ENCODE results near the gene KRT81.
A peak's percentile ranks its signal among the peaks of the same experiment; 100 is the strongest.

KRT81 gene

DNA sequence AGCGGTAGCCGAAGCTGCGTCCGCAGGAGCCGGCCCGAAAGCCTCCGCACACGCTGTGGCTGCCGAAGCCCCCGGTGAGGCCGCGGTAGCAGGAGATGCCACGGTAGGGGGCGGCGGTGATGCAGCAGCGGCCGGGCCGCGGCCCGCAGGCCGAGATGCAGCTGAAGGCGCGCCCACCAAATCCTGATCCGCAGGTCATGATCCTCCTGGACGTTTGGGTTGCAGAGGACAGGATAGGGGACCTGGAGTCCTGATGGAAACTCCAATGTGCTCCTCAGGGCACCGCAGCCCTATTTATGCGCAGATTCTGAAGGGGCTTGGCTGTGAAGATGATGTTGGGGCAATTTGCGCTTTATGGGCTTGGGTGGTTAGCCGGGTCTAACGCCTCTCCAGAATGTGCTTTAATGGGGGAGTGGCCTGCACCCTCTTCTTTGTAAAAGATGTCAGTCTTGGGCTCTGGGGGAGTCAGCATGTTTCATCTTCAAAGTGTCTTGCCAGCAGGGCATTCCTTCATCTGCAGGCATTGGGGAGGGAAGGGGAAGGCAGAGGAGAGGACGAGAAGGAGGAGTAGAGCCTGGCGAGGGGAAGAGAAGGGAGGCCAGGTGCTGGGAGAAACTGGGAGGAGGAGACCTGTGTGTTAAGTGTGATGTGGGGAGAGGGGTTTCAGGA lies at the start of gene KRT81:
KRT81 (minus strand) TSS at position 268 of the 669 bp plus-strand sequence; CDS start at position 199, 69 bp downstream.
- no peak for DNase-seq (ENCODE audit: low read depth)

DNA sequence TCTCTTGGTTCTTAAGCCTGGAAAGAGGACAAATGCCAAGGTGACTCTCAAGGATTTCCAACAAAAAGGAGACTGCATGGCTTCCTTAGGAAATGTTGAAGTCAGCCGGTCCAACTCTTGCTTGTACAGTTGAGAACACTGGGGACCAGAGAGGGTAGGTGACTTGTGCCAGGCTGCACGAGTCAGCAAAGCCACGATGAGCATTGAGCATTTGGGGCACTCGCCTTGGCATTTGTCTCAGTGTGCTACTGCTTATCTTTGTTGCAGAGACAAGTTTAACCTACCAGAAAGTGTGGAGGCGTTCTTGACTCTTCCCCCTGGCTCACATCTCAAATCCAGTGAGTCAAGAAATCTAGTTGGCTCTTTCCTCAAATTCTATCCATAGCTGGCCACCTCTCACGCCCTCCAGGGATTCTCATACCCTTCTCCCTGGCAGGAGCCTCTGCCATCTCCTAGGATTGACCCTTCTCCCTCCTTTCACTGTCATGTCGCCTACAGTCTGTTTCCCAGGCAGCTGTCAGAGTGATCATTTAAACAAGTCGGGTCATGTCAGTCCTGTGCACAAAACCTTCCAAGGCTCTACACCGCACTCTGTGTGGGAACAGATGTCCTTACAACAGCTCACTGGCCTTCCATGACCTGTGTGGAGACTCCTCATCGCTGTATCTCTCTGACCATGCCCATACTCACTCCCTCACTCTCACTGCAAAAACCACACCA lies 47.1 kb upstream of the KRT81 start:
- no peak for DNase-seq (ENCODE audit: low read depth)

DNA sequence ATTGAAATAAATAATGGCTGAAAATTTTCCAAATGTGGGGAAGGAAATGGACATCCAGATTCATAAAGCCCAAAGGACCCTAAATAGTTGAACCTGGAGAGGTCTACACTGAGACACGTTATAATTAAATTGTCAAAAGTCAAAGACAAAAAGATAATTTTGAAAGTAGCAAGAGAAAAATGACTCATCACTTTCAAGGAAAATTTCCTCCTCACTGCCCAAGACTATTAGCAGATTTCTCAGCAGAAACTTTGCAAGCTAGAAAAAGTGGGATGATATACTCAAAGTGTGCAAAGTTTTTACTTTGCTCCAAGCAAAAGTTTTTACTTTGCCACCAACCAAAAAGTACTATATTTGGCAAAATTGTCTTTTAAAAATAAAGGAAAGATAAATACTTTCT lies 45.7 kb upstream of the KRT81 start:
- DNase-seq (ENCODE audit: low read depth), result no peak

DNA sequence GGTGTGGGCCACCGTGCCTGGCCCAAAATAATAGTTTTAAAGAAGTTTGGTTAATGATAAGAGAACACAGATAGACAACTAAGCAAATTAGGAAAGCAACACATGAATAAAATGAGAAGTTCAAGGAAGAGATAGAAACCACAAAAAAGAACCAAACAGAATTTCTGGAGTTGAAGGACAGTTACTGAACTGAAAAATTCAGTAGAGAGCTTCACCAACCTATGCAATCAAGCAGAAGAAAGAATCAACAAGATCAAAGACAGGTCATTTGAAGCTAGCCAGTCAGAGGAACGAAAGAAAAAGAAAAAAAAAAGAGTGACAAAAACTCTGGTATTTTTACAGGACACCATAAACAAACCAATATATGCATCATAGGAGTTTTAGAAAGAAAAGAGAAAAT lies 45.3 kb upstream of the KRT81 start:
- no peak for DNase-seq (ENCODE audit: low read depth)

DNA sequence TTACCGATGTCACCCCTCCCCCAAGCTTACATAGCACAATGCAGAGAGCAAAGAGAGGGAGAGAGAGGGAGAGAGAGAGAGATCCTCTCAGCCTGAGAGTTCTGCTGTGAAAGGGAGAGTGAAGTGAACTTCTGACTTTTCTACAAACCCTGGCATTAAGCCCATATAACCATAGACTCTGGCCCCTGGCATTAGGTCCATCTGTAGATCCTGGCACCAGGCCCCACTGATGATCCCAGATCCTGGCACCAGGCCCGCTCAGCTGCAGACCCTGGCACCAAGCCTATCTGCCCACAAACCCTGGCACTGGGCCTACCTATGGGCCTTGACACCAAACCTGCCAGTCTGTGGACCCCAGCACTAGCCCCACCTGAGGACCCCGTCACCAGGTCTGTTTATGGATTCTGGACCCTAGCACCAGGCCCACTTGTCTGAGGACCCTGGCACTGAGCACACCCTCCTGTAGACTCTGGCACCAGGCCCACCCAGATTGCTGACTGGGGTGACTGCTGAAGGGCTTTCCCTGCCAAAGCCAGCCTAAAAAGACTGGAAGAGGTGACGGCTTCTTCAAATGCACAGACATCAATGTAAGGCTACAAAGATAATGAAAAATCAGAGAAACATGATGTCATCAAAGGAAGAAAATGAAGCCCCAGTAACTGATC lies 44.4 kb upstream of the KRT81 start:
- no peak for DNase-seq (ENCODE audit: low read depth)

DNA sequence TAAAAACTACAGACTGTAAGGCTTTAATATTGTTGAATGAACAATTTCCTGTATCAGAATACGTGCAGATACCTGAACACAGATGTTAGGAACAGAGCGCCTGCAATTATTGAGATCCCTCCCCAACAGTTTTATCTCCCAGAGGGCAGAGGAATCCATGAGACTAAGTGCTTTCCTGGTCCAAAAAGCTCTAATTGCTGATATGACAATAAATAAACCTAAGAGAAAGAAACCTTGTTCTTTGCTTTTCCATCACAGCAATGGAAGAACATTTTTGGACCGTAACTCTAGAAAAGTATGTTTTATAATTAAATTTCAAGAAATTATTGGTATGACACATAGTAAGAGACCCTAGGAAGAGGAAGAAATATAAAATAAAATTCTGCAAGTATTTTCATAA lies 42.9 kb upstream of the KRT81 start:
- DNase-seq (ENCODE audit: low read depth), result no peak

DNA sequence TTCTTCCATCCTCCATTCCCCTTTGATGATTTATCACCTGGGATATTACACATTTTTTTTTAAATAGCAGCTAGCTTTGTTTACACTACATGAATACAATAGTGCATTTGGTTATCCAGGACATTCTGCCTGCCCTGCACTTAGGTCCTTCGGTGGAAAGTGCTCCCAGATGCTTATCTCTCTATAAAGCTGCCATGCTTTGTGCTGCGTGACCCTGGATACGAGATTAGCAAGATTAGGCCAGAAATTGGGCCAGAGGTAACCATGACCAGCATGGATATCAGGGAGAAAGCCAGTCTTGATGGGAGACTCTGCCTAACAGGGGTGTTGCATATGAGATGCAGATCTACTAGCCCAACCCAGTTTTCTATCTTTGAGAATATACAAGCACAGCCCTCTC lies 42.0 kb upstream of the KRT81 start:
- no peak for DNase-seq (ENCODE audit: low read depth)

DNA sequence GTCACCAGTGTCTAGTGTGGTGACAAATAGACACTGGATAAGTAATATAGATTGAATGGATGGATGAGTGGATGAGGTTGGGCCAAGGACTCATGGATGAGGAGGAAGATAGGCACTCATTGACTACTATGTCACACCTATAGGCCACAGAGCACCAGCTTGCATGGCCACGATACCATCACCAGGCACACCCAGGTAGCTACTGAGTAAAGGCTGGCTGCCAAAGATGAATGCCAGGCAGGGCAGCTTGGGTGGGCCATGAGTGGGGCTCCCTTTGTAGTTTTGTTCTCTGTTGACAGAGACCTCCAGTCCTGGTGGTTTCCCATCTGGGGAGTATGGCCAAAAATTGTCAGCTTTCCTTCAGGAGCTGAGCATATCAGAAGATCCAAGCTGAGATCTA lies 41.0 kb upstream of the KRT81 start:
- DNase-seq (ENCODE audit: low read depth), result no peak

DNA sequence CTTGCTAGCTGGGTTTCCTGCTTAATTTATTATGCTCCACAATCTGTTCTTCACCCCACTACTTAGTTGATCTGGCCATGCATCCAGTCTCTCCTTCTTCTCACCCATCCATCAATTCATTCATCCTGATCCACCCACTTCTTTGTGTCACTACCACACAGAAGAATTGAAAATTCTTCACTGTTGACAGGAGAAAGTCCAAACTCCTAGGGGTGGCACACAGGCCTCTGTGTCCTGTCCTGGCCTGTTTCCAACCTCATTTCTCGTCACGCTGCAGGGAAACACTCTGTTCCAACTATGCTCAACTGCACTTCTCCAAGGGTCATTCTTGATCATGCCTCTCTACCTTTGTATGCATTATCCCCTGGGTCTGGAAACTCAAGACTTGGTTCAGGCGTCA lies 40.5 kb upstream of the KRT81 start:
- no peak for DNase-seq (ENCODE audit: low read depth)

DNA sequence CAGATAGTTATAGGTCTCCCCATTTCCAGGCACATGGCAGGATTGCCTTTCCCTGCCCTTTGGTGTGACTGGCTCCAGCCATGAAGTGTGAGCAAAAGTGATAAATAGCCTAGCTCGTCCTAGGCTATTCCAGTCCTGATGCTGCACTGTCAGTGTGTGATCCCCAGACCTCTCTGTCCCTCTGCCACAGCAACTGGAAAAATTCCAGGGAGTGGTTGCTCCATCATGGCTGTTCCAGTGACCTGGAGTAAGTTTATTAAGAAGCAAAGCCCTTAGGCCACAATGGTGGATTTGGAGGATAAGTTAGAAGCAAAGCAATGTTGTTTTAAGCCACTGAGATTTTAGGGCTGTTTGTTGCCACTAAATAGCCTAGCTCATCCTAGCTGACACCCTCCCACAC lies 39.7 kb upstream of the KRT81 start:
- no peak for DNase-seq (ENCODE audit: low read depth)

DNA sequence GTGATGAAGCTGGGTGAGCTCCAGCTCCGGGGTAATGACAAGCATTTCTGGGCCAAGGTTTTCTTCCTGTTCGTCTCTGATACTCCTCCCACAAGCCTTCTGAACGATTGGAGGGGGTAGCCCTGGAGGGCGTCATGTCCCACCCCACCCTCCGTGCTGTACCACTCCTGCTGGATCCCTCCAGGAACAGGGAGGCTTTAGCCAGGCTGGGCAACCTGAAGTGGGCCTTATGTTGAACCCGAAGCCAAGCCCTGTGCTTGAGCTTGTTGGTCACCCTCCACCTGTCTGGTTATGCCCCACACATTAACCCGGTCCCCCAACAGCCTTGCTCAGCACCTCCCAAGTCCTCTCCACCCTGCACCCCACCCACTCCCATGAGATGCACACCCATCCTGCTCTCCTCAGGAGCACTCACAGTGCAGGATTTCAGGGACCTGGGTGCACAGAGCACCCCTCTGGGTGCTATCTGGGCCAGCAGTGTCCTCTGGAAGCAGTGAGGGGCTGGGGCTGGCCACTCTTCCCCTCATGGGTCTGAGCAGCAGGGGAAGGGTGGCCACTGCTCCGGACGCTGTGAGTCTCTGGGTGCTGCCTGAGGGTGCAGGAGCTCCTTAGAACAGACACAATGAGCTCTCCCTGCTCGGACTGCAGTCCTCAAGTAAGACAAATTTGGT lies 36.6 kb upstream of the KRT81 start:
- DNase-seq (ENCODE audit: low read depth), result no peak

DNA sequence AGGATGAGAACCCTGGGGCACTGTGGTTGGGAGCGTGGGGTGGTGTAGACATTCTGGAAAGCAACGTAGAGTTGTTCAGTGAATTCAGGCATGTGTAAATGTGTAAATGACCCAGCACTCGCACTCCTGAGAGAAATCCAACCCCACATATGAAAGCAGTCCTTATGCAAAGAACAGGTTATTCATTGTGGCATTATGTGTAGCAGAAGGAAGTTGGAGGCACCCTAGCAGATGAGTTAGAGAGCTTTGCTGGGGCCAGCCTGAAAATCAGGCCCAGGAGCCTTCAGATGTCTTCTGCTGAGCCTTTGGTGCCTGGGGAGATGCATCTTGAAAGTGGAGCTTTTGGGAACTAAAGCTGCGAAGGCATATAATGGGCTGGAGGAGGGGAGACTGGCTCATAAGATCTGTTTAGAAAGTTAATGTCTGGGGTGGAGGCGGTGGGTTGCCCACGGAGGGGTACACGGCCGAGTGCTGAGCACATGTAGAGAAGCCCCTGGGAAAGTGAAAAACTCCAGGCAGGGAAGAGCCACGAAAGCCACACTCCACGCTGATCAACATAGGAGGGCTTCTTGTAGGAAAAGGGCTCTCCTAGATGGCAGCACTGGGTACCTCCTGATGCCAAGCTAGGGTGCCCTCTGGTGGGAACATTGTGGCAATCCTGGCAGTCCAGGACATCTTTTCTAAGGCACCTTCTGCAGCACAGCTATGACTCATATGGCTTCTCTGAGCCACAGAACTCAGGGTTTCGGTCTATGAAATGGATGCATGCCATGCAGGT lies 35.9 kb upstream of the KRT81 start:
- DNase-seq (ENCODE audit: low read depth), result peak; percentile 59

DNA sequence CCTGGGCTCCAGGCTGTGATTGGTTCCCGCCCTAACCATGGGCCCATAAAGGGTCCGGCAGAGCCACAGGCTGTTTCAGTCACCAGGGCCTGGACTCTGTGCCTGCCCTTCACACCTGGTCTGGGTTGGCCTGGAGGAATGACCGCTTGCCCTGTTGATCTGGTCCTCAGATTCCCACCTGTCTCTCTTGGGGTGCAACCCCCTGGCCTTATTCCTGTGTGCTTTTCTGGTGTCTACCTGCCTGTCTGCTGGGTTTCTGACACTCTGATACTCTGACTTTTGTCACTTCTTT lies 32.8 kb upstream of the KRT81 start:
- DNase-seq (ENCODE audit: low read depth), result no peak

DNA sequence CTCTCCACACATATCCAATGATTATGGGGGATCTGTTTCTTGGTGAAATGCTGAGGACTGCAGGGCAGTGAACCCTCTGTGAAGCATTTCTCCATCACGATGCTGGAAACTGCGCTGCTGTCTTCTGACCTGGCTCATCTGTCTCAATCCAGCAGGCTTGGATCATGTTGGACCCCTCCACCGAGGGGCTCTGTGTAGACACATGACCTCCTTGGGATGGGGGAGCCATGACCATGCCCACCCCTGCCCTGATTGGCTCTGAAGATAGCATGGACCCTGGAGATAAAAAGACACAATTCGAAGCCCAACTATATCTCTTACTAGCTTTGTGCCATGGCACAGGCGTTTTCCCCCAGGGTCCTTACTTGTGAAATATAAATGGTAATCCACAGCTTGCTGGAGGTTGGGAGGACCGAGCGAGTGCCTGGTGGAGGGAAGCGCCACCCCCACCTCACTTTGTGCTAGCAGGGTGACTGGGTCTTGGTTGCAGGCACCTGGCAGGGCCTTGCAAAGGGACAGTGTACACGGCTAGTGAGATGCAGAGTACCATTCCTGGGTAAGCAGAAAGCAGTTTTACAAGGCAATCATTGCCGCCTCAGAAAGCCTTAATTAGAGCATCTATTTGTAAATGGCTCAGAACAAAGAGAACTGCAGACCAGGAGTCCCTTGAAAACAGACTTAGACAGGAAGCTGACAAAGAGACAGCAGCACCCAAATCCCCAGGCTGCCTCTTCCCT lies 32.2 kb upstream of the KRT81 start:
- DNase-seq (ENCODE audit: low read depth), result no peak

DNA sequence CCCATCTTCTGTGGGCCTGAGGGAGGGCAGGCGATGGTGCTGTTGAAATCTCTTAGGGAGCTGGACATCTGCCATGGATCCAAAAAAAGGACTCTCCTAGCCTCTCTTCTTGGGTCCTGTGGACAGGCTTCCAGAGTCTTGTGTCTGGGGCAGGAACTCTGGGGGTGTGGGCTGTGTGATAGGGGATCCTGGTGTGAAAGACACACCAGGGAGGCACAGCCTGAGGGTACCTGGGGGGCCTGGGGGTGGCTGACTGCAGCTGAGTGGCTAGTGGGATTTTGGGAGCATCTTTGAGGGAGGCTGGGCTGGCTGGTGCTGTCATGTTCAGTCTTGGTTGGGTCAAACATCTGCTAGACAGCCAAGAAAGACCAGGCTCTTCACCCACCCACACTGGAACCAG lies 31.7 kb upstream of the KRT81 start:
- DNase-seq (ENCODE audit: low read depth), result no peak

DNA sequence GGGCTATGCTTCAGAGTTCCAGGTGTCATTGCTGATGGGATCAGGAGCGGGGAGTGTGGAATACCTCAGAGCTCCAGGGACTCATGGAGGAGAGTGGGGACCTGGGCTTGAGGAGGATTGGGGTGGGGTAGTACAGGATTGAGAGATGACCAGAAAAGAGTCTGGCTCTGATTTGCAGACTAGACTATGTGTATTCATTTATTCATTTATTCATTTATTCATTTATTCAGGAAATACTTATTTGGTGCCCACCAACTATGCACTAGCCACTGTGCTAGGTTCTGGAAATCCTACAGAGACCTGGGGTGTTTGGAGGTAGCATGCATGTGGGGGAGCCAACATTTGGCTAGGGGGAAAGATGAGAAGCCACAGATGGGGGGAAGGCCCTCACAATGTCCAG lies 30.7 kb upstream of the KRT81 start:
- no peak for DNase-seq (ENCODE audit: low read depth)

DNA sequence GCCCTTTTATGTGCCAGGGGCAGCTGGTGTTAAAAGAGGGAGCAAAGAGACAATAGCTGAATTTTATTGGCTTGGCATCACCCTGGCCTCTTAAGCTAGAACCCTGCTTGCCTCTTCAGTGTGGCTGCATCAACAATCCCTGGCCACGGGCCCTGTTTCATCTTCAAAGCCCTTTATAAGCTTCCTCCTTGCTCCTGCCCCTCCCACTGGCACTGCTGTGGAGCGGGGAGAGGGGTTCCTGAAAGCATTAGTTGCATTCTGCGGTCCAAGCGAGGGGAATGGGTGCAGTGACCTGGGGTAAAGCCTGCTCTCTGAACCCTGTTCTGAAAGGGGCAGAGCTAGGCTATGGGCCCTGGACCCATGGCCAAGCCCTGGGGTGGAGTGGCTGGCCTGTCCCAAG lies 30.1 kb upstream of the KRT81 start:
- no peak for DNase-seq (ENCODE audit: low read depth)

DNA sequence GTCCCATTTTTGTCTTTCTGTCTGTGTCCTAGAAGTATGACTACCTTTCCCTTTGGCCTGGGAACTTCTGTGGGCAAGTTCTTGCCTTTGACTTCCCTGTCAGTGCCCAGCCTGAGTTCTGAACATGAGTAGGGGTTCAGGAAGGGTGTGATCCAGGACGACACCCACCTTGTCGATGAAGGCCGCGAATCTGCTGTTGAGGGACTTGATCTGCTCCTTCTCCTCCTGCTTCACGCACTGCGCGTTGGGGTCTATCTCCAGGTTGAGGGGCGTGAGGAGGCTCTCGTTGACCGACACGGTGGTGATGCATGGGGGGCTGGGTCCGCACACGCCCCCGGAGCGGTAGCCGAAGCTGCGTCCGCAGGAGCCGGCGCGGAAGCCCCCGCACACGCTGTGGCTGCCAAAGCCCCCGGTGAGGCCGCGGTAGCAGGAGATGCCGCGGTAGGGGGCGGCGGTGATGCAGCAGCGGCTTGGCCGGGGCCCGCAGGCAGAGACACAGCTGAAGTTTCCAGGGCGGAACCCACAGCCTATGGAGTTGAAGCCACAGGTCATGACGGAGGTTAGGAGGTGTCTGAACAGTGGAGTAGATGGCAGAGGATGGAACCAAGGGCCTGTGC lies 29.6 kb upstream of the KRT81 start, which contains the start of gene KRT83:
KRT83 (minus strand) TSS at position 615 of the 617 bp plus-strand sequence; CDS start at position 552, 63 bp downstream.
- no peak for DNase-seq (ENCODE audit: low read depth)

DNA sequence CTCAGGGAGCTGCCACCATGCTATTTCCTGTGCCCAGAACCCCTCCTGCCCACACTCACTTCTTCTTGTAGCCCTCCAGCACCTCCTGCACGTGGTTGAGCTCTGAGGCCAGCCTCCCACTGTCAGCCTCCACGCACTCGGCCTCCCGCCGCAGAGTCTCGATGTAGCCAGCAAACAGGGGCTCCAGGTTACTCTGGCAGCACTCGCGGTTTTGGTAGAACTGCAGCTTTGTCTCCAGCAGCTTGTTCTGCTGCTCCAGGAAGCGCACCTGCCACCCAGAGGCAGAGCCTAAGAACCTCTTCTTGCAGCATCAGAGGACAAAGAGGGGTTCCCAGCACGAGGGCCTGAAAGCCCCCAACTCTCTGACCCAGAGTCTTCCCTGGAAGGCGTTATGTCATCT lies 27.8 kb upstream of the KRT81 start:
- DNase-seq (ENCODE audit: low read depth), result no peak

DNA sequence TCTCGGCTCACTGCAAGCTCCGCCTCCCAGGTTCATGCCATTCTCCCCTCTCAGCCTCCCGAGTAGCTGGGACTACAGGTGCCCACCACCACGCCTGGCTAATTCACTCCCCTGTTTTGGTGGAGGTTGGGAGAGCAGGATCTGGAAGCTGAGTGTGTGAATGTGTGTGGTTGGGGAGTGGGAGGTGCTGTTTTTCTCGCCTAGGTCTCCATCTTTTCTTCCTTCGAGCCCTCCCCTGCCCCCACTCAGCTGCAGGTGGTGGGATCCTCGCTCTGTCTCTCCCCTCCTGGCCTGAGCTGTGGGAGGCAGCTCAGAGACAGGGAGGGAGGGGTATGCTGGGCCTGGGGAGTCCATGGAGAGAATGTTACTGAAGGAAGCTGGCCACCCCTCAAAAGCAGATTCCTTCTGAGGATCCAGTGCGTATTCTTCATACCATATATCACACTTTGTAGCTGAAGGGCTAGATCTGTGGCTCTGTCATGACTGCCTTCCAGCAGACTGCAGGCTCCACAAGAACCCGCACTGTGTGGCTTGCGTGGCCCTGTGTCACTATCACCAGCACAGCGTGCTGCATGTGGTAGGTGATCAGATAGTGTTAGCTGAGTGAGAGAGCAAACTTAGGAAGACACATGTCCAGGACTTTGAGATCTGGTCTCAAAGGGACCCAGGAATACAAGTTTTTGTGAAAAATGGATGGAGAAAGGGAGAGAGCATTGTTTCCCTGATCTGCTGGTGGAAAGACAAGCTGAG lies 27.1 kb upstream of the KRT81 start:
- DNase-seq (ENCODE audit: low read depth), result no peak
